Measurements from ENCODE around the gene C6orf120. TPM values are rescaled to one million over a fixed set of nuclear protein-coding genes. Genes with fewer than 3 reads are reported as not detected.

Gene C6orf120
- total and polyA plus RNA-seq, 9 of the 15 experiments (the other 6 are each of a cell fraction or from before 2014, with no cell fraction given) = 7.7 to 44.9 (median 34.8) TPM

- TF ChIP-seq HMBOX1 (IDR thresholded peaks at IDR 0.05) (0 out of 2 replicates have a peak, but pooled peaks have one; percentile 9), NELFE (IDR thresholded peaks at IDR 0.05; ENCODE audit: insufficient read depth, insufficient read length) (peak; percentile 11), CXXC5 (CRISPR knock-in tag; IDR thresholded peaks at IDR 0.05) (peak; percentile 90), NRF1 (conservative IDR thresholded peaks at IDR 0.05 in 1 of 2, IDR thresholded peaks at IDR 0.05 in 1 of 2) (peak; percentile 89 to 91), HOMEZ (CRISPR knock-in tag; IDR thresholded peaks at IDR 0.05) (no peak), ZFX (CRISPR knock-in tag; IDR thresholded peaks at IDR 0.05) (peak; percentile 100), GABPB2 (CRISPR knock-in tag; conservative IDR thresholded peaks at IDR 0.05) (no peak), HNRNPL (IDR thresholded peaks at IDR 0.05; ENCODE audit: low read depth, low read length) (peak; percentile 90; the same call in 1 of the 2 replicates), TAF1 (IDR thresholded peaks at IDR 0.05; ENCODE audit: control insufficient read depth, extremely low read depth, insufficient read depth, low read length, severe bottlenecking) (peak; percentile 97), TOE1 (IDR thresholded peaks at IDR 0.05; ENCODE audit: borderline replicate concordance) (0 out of 2 replicates have a peak, but pooled peaks have one; percentile 49), TOE1 (CRISPR knock-in tag; IDR thresholded peaks at IDR 0.05; ENCODE audit: borderline replicate concordance, low read depth) (no peak)
- TF ChIP-seq, protein P1, sequence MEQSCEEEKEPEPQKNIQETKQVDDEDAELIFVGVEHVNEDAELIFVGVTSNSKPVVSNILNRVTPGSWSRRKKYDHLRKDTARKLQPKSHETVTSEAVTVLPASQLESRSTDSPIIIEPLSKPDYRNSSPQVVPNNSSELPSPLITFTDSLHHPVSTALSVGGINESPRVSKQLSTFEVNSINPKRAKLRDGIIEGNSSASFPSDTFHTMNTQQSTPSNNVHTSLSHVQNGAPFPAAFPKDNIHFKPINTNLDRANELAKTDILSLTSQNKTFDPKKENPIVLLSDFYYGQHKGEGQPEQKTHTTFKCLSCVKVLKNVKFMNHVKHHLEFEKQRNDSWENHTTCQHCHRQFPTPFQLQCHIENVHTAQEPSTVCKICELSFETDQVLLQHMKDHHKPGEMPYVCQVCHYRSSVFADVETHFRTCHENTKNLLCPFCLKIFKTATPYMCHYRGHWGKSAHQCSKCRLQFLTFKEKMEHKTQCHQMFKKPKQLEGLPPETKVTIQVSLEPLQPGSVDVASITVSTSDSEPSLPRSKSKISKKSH (CRISPR knock-in tag; IDR thresholded peaks at IDR 0.05) = no peak
These were observed 49.5 kb downstream of the C6orf120 start, which contains the start of the genes DYNLT2 and ERMARD (continued) for GRCh38 chr6:169751242-169752073.

Data from K562 (cell line).